NCI-H526 treated with DMSO at 0.1 percent for 48 hours (cell line): Measurements from ENCODE around the gene CELF5.
"Not testable (repeated sequence)": the region's sequence is repeated elsewhere in the genome, so short reads cannot be mapped to it uniquely, and the experiment has no call there.

Source experiments
- DNase-seq: peaks from one replicate; lab custom pipeline; 2025; lab: John Stamatoyannopoulos, UW

The CELF5 gene

DNA sequence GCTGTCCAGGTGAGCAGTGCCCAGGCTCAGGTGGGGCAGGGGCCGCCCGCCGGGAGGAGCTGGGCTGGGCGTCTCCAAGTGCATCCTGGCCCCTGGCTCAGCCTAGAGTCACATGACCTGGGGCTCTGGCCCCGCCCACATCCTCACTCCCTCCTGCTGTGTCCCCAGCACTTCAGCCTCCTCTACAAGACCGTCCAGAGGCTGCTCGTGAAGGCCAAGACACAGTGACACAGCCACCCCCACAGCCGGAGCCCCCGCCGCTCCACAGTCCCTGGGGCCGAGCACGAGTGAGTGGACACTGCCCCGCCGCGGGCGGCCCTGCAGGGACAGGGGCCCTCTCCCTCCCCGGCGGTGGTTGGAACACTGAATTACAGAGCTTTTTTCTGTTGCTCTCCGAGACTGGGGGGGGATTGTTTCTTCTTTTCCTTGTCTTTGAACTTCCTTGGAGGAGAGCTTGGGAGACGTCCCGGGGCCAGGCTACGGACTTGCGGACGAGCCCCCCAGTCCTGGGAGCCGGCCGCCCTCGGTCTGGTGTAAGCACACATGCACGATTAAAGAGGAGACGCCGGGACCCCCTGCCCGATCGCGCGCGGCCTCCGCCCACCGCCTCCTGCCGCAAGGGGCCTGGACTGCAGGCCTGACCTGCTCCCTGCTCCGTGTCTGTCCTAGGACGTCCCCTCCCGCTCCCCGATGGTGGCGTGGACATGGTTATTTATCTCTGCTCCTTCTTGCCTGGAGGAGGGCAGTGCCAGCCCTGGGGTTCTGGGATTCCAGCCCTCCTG, 16.8 kb upstream of the CELF5 start:
- no peak for DNase-seq

GRCh38 chr19:3208317-3209207, 15.9 kb upstream of the CELF5 start:
- no peak for DNase-seq

GRCh38 chr19:3210347-3211017, 14.0 kb upstream of the CELF5 start:
- DNase-seq: peak; percentile 2

DNA sequence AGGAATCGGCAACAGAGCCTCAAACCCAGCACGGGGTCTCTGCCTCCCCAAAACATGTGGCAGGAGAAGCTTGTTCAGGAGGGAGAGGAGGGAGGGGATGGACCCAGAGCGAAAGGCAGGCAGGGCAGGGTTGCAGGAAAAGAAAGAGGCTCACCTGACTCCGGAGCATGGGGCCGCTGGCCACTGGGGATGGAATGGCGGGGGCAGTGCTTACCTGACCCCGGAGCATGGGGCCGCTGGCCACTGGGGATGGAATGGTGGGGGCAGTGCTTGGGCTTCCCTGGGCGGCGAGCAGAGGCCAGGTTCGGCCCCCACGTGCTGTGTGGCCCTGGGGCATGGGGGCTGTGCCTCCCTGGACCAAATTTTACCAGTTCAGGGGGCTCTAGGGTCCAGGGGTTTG, 13.3 kb upstream of the CELF5 start:
- no peak for DNase-seq

GRCh38 chr19:3213159-3213558, 11.3 kb upstream of the CELF5 start:
- DNase-seq: no peak

GRCh38 chr19:3216874-3217273, 7.6 kb upstream of the CELF5 start:
- DNase-seq: no peak

GRCh38 chr19:3220576-3220975, 3.9 kb upstream of the CELF5 start:
- DNase-seq: no peak

DNA sequence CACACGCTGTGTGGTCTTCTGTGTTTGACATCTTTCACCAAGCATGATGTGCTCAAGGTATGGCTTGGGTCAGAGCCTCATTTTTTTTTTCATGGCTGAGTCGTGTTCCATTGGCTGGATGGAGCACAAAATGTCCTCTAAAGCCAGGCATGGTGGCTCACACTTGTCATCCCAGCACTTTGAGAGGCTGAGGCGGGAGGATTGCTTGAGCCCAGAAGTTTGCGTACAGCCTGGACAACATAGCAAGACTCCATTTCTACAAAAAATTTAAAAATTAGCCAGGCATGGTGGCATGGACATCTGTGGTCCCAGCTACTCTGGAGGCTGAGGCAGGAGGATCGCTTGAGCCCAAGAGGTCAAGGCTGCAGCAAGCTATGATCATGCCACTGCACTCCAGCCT, 2.9 kb upstream of the CELF5 start:
- DNase-seq: not testable (repeated sequence)

GRCh38 chr19:3222709-3223108, 1.8 kb upstream of the CELF5 start:
- DNase-seq: no peak

DNA sequence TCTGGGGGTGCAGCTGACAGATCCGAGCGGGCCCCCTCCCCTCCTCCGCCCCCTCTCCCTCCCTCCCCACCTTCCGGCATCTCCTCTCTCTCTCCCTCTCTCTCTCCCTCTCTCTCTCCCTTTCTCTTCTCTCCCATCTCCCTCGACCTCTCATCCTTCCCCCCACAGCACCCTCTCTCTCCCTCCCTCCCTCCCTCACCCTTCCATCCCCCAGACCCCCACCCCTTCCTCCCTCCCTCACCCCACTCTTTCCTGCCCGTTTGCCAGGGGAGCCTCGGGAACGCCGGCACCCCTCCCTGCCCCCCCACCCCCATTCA, 666 bp downstream of the CELF5 start:
- no peak for DNase-seq

GRCh38 chr19:3225677-3226093, 1.2 kb downstream of the CELF5 start:
- no peak for DNase-seq

DNA sequence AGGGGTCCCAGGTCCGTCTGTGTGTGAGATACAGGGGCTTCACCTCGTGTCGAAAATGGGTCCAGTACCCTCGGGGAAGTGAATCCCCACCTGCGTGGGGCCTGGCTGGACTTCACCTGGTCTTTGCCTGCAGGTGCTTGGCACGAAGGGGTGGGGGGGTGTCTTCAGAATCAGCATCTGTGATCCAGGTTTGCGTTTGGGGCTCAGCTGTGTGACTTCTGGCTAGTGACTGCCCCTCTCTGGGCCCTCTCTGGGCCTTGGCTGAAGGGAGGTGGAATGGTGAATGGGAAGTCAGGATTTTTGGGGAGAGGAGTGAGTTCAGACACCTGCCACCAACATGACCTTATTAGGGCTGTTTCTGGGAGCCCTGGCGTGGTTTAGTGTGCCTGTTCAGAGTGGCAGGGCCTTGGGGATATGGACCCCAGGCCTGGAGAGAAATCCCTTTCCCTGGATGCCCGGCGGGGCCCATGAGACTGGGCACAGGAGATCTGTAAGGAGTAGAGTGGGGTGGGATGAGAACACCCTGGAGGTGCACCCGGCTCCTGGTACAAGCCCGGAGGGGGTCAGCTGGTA, 2.7 kb downstream of the CELF5 start:
- no peak for DNase-seq

GRCh38 chr19:3229346-3229743, 4.9 kb downstream of the CELF5 start:
- DNase-seq: no peak

GRCh38 chr19:3229888-3230496, 5.5 kb downstream of the CELF5 start:
- no peak for DNase-seq

DNA sequence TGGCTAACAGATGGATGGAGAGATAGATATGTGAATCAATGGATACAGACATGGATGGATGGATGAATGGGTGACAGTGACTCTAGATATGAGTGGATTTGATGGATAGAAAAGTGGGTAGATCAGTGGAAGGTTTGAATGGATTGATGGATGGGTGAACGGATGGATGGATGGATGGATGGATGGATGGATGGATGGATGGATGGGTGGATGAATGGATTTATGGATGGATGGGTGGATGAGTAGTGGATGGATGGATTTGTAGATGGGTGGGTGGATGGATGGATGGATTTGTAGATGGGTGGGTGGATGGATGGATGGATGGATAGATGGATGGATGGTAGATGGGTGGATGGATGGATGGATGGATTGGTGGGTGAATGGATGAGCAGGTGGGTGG, 6.8 kb downstream of the CELF5 start:
- no peak for DNase-seq

DNA sequence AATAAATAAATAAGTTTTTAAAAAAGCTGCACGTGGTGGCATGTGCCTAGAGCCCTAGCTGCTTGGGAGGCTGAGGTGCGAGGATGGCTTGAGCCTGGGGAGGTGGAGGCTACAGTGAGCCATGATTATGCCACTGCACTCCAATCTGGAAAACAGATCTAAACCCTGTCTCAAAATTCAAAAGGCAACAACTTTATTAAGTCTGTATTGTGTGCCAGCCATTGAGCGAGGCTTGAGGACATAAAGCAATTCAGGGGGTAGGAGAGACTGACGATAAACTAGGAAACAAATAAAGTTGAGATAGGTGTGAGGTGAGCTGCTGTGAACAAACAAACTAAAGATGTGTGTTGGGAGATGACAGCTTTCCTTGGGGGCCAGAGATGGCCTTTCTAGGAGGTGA, 8.7 kb downstream of the CELF5 start:
- no peak for DNase-seq

DNA sequence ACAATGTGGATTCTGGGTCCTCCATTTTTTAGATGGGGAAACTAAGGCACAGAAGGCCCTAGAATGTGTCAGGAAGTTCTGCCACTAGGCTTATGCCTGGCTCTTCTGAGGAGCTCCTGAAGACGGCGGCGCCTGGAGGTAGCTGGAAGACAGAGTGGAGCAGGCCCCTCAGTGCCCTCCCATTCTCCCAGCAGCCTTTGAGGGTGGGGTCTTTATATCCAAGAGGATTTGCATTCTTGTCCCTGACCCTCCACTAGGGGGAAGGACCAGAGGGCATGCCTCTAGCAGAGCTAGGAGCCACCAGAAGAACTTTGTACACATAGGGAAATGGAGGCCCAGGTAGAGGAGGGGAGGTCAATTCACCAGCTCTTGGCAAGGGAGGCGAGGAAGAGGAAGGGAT, 9.4 kb downstream of the CELF5 start:
- no peak for DNase-seq

- no peak for DNase-seq
These were observed 10.3 kb downstream of the CELF5 start for GRCh38 chr19:3234800-3235199.

DNA sequence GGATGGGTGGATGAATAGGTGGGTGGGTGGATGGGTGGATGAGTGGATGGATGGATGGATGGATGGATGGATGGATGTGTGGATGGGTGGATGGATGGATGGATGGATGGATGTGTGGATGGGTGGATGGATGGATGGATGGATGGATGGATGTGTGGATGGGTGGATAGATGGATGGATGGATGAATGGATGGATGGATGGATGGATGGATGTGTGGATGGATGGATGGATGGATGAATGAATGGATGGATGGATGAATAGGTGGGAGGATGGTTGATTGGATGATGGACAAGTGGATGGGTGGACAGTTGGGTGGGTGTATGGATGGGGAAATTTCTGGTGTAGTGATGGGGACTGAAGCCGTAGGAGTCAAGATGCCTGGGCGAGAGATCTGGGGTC, 11.1 kb downstream of the CELF5 start:
- not testable (repeated sequence) for DNase-seq

- DNase-seq: no peak
These were observed 11.8 kb downstream of the CELF5 start for GRCh38 chr19:3236272-3236671.

GRCh38 chr19:3238066-3238561, 13.7 kb downstream of the CELF5 start:
- DNase-seq: no peak

- no peak for DNase-seq
These were observed 14.9 kb downstream of the CELF5 start for GRCh38 chr19:3239367-3239766.
